HepG2 (cell line): ENCODE data around the gene PRKG1. TPM values are rescaled to one million over a fixed set of nuclear protein-coding genes. Genes with fewer than 3 reads are reported as not detected.

Source experiments
- ATAD3A ChIP-seq: sonication (generic); formaldehyde crosslinking; IDR thresholded peaks from 2 replicates; pipeline ENCODE4 v1.4.0; 2020; ENCODE audit warnings: missing genetic modification reagents
- BRD4 ChIP-seq: sonication (generic); formaldehyde crosslinking; IDR thresholded peaks from 2 replicates; pipeline ENCODE4 v1.4.0; 2020; ENCODE audit warnings: missing genetic modification reagents
- GPN1 ChIP-seq: sonication (generic); formaldehyde crosslinking; IDR thresholded peaks from 2 replicates; pipeline ENCODE4 v1.5.1; 2020; ENCODE audit warnings: missing genetic modification reagents, borderline replicate concordance
- JUN ChIP-seq: sonication (generic); formaldehyde crosslinking; IDR thresholded peaks from 2 replicates; pipeline ENCODE4 v1.4.0; 2020; ENCODE audit warnings: mild to moderate bottlenecking, missing genetic modification reagents
- KLF16 ChIP-seq, 2 experiments: sonication (generic) in 1 of 2; formaldehyde crosslinking in 1 of 2; IDR thresholded peaks; 2 replicates each; pipeline versions ENCODE4 v1.6.1 to v1.8.0; 2016 to 2023; ENCODE audit warnings: missing genetic modification reagents in 2 of 2, missing compliant biosample characterization in 1 of 2
- LRRFIP1 ChIP-seq: sonication (generic); formaldehyde crosslinking; conservative IDR thresholded peaks from 2 replicates; pipeline ENCODE4 v1.4.0; 2020; ENCODE audit warnings: missing genetic modification reagents
- MATR3 ChIP-seq: sonication (generic); formaldehyde crosslinking; IDR thresholded peaks from 2 replicates; pipeline ENCODE4 v1.4.0; 2020; ENCODE audit warnings: missing genetic modification reagents
- NBN ChIP-seq: fragments of 450-650 bp; conservative IDR thresholded peaks from 2 replicates; pipeline ENCODE4 v1.6.1; 2017
- SMAD9 ChIP-seq: sonication (generic); formaldehyde crosslinking; IDR thresholded peaks from 2 replicates; pipeline ENCODE4 v1.5.1; 2020; ENCODE audit warnings: mild to moderate bottlenecking, missing genetic modification reagents
- TCF7L2 ChIP-seq: IDR thresholded peaks from 2 replicates; pipeline ENCODE4 v1.6.1; 2011; ENCODE audit warnings: mild to moderate bottlenecking, low read depth, low read length, moderate library complexity
- TERF1 ChIP-seq: sonication (generic); formaldehyde crosslinking; IDR thresholded peaks from 2 replicates; pipeline ENCODE4 v1.8.0; 2022; ENCODE audit warnings: mild to moderate bottlenecking, missing genetic modification reagents, moderate library complexity
- ZBTB39 ChIP-seq: sonication (generic); formaldehyde crosslinking; IDR thresholded peaks from 2 replicates; pipeline ENCODE4 v1.5.0; 2020; ENCODE audit warnings: missing genetic modification reagents
- ZFP36L1 ChIP-seq: sonication (generic); formaldehyde crosslinking; IDR thresholded peaks from 2 replicates; pipeline ENCODE4 v1.8.0; 2022; ENCODE audit warnings: mild to moderate bottlenecking, missing genetic modification reagents, moderate library complexity
- ZNF331 ChIP-seq: sonication (generic); formaldehyde crosslinking; IDR thresholded peaks from 2 replicates; pipeline ENCODE4 v1.4.0; 2020; ENCODE audit warnings: missing genetic modification reagents
- ZNF564 ChIP-seq: sonication (generic); formaldehyde crosslinking; IDR thresholded peaks from 2 replicates; pipeline ENCODE4 v1.8.1; 2023; ENCODE audit warnings: mild to moderate bottlenecking, missing genetic modification reagents
- ZNF850 ChIP-seq: sonication (generic); formaldehyde crosslinking; conservative IDR thresholded peaks from 2 replicates; pipeline ENCODE4 v1.9.0; 2021; ENCODE audit warnings: mild to moderate bottlenecking, missing genetic modification reagents
- ZNF878 ChIP-seq: sonication (generic); formaldehyde crosslinking; IDR thresholded peaks from 2 replicates; pipeline ENCODE4 v1.8.1; 2023; ENCODE audit warnings: mild to moderate bottlenecking, missing genetic modification reagents, moderate library complexity
- polyA plus RNA-seq, 8 experiments: library from polyadenylated mRNA; depleted of rRNA in 3 of 8; stranded (reverse) in 7 of 8; unstranded in 1 of 8; fragments of >200 nt; fragmentation: Illumina TruSeq in 4 of 8; extraction: Trizol in 4 of 8; gene quantifications; 2 replicates each; pipeline versions ENCODE4 v1.2.1 to v1.2.3, GENCODE V29; 2011 to 2016; ENCODE audit warnings: low read depth in 4 of 8, missing spikeins in 1 of 8, mixed read lengths in 1 of 8; ENCODE audit not compliant: insufficient read depth in 1 of 8
- total RNA-seq, 5 experiments: library from RNA; depleted of rRNA; stranded (reverse); fragments of >200 nt; fragmentation: Illumina TruSeq; extraction: Trizol; gene quantifications; 2 replicates each; pipeline ENCODE4 v1.2.3, GENCODE V29; 2016; ENCODE audit warnings: low read depth in 1 of 5
- TF ChIP-seq, protein P1 (sequence below): sonication (generic); formaldehyde crosslinking; IDR thresholded peaks from 2 replicates; pipeline ENCODE4 v1.5.1; 2020; ENCODE audit warnings: mild to moderate bottlenecking, missing genetic modification reagents, borderline replicate concordance
- TF ChIP-seq, protein P2 (sequence below): sonication (generic); formaldehyde crosslinking; IDR thresholded peaks from 2 replicates; pipeline ENCODE4 v1.4.0; 2020; ENCODE audit warnings: low read depth, mild to moderate bottlenecking, missing genetic modification reagents

PRKG1 gene
- total and polyA plus RNA-seq, 2 of the 13 experiments (the other 11 are each of a cell fraction or from before 2014, with no cell fraction given) = 0.01 TPM; not detected in 1

- TF ChIP-seq ZBTB39 (CRISPR knock-in tag) (no peak), BRD4 (CRISPR knock-in tag) (peak; percentile 13; the same call in 1 of the 2 replicates), TERF1 (CRISPR knock-in tag) (no peak), MATR3 (CRISPR knock-in tag) (no peak), ZNF850 (CRISPR knock-in tag) (0 out of 2 replicates have a peak, but pooled peaks have one; percentile 30), ZNF878 (CRISPR knock-in tag) (no peak), ZFP36L1 (CRISPR knock-in tag) (no peak), JUN (CRISPR knock-in tag) (no peak), ZNF564 (CRISPR knock-in tag) (no peak; the same call in 1 of the 2 replicates), KLF16 (CRISPR knock-in tag; IDR thresholded peaks at IDR 0.05) (no peak), TCF7L2 (peak; percentile 71; the same call in 1 of the 2 replicates), GPN1 (CRISPR knock-in tag) (no peak), LRRFIP1 (CRISPR knock-in tag) (0 out of 2 replicates have a peak, but pooled peaks have one; percentile 43), ATAD3A (CRISPR knock-in tag) (no peak), NBN (no peak), ZNF331 (CRISPR knock-in tag) (peak; percentile 1; the same call in 1 of the 2 replicates), SMAD9 (CRISPR knock-in tag) (no peak)
- TF ChIP-seq, protein P1, sequence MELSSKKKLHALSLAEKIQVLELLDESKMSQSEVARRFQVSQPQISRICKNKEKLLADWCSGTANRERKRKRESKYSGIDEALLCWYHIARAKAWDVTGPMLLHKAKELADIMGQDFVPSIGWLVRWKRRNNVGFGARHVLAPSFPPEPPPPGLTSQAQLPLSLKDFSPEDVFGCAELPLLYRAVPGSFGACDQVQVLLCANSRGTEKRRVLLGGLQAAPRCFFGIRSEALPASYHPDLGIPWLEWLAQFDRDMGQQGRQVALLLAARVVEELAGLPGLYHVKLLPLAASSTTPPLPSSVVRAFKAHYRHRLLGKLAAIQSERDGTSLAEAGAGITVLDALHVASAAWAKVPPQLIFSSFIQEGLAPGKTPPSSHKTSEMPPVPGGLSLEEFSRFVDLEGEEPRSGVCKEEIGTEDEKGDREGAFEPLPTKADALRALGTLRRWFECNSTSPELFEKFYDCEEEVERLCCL = no peak
- TF ChIP-seq, protein P2, sequence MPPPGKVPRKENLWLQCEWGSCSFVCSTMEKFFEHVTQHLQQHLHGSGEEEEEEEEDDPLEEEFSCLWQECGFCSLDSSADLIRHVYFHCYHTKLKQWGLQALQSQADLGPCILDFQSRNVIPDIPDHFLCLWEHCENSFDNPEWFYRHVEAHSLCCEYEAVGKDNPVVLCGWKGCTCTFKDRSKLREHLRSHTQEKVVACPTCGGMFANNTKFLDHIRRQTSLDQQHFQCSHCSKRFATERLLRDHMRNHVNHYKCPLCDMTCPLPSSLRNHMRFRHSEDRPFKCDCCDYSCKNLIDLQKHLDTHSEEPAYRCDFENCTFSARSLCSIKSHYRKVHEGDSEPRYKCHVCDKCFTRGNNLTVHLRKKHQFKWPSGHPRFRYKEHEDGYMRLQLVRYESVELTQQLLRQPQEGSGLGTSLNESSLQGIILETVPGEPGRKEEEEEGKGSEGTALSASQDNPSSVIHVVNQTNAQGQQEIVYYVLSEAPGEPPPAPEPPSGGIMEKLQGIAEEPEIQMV (CRISPR knock-in tag) = no peak
Observed at GRCh38 chr10:52313933-52314821, 1239.9 kb downstream of the PRKG1 start, which contains the start of gene DKK1 (continued).
